ENCODE results near the gene WDR72.
"Not testable (repeated sequence)": the region's sequence is repeated elsewhere in the genome, so short reads cannot be mapped to it uniquely, and the experiment has no call there.

WDR72 gene
- total RNA-seq = 0 to 5.1 (median 0.08) reads per million in 17 experiments

- peak in 2 of 4 experiments; percentile 3 to 9 for DNase-seq
Observed at GRCh38 chr15:53759411-53759931, at the start of gene WDR72. TSS of gene WDR72 (minus strand) at chr15:53759663. CDS start at chr15:53733149, 26,514 bp downstream.

- peak in 2 of 4 experiments; percentile 10 to 42 for DNase-seq
Observed at GRCh38 chr15:53808058-53808706, 48.7 kb upstream of the WDR72 start.

GRCh38 chr15:53807501-53807900 is 48.0 kb upstream of the WDR72 start:
- DNase-seq = no peak

- DNase-seq = no peak
Observed at GRCh38 chr15:53802672-53803071, 43.2 kb upstream of the WDR72 start.

GRCh38 chr15:53791581-53791980 is 32.1 kb upstream of the WDR72 start:
- DNase-seq = no peak

GRCh38 chr15:53789654-53790375 is 30.4 kb upstream of the WDR72 start:
- no peak for DNase-seq

- DNase-seq = no peak
Observed at GRCh38 chr15:53786401-53786800, 26.9 kb upstream of the WDR72 start.

- not testable (repeated sequence) for DNase-seq
Observed at GRCh38 chr15:53785241-53785640, 25.8 kb upstream of the WDR72 start.

GRCh38 chr15:53762916-53763315 is 3.5 kb upstream of the WDR72 start:
- no peak for DNase-seq

GRCh38 chr15:53758412-53758811 is 1.1 kb downstream of the WDR72 start:
- DNase-seq = no peak

GRCh38 chr15:53757906-53758305 is 1.6 kb downstream of the WDR72 start:
- DNase-seq = no peak

- DNase-seq = no peak
Observed at GRCh38 chr15:53753813-53754212, 5.7 kb downstream of the WDR72 start.

GRCh38 chr15:53752406-53752805 is 7.1 kb downstream of the WDR72 start:
- DNase-seq = peak in 1 of 4 experiments; percentile 1

GRCh38 chr15:53747501-53748068 is 11.9 kb downstream of the WDR72 start:
- DNase-seq = no peak

- DNase-seq = no peak
Observed at GRCh38 chr15:53746101-53746500, 13.4 kb downstream of the WDR72 start.

- DNase-seq = no peak
Observed at GRCh38 chr15:53739651-53740050, 19.8 kb downstream of the WDR72 start.

- no peak for DNase-seq
Observed at GRCh38 chr15:53739187-53739586, 20.3 kb downstream of the WDR72 start.

- no peak for DNase-seq
Observed at GRCh38 chr15:53721334-53722087, 38.0 kb downstream of the WDR72 start.

- no peak for DNase-seq
Observed at GRCh38 chr15:53716909-53717876, 42.3 kb downstream of the WDR72 start.

- DNase-seq = no peak
Observed at GRCh38 chr15:53713218-53713617, 46.2 kb downstream of the WDR72 start.

- DNase-seq = no peak
Observed at GRCh38 chr15:53710906-53711305, 48.6 kb downstream of the WDR72 start.

- no peak for DNase-seq
Observed at GRCh38 chr15:53709821-53710220, 49.6 kb downstream of the WDR72 start.

All from suppressor macrophage (primary cell).